Testis (tissue), 2 donors: ENCODE results near the gene ANAPC13.

Source experiments
- CTCF ChIP-seq, 3 experiments: fragments of 450-650 bp in 2 of 3; fragments of 200-600 bp in 1 of 3; sonication (generic) in 1 of 3; IDR thresholded peaks; one replicate each; pipeline ENCODE4 v1.5.1; 2016 to 2019; ENCODE audit warnings: antibody characterized with exemption in 3 of 3, mild to moderate bottlenecking in 2 of 3, moderate library complexity in 1 of 3
- POLR2A ChIP-seq: fragments of 450-650 bp; IDR thresholded peaks from one replicate; pipeline ENCODE4 v1.6.1; 2017; ENCODE audit warnings: antibody characterized with exemption, mild to moderate bottlenecking, moderate library complexity

GRCh38 chr3:134474956-134475355 is 10.8 kb downstream of the ANAPC13 start:
- TF ChIP-seq CTCF (IDR thresholded peaks at IDR 0.05) (no peak), POLR2A (no peak)
